Breast epithelium (tissue), 4 donors: ENCODE data around the gene PLEKHA6. TPM values are rescaled to one million over a fixed set of nuclear protein-coding genes. Genes with fewer than 3 reads are reported as not detected.

Experiments
- DNase-seq, 2 donors: peaks; one replicate each; pipeline ENCODE4 v3.0.0-alpha.2; 2019; ENCODE audit warnings: low spot score in 2 of 2
- H3K27ac ChIP-seq, 2 donors: fragments of 200-600 bp; sonication (generic) in 1 of 2; one replicate each; pipeline ENCODE4 v1.5.1; 2016 to 2019; ENCODE audit warnings: mild to moderate bottlenecking in 1 of 2
- H3K27me3 ChIP-seq, 2 donors: fragments of 200-600 bp; sonication (generic) in 1 of 2; one replicate each; pipeline versions ENCODE4 v1.5.1 to v1.6.0; 2017 to 2019; ENCODE audit warnings: control low read depth in 1 of 2, mild to moderate bottlenecking in 1 of 2
- H3K36me3 ChIP-seq: fragments of 200-600 bp; one replicate; pipeline ENCODE4 v1.5.1; 2019
- H3K4me1 ChIP-seq, 2 donors: fragments of 200-600 bp; sonication (generic); one replicate each; pipeline ENCODE4 v1.5.1; 2016 to 2019; ENCODE audit warnings: control low read depth in 1 of 2
- H3K4me3 ChIP-seq, 3 donors: fragments of 200-600 bp; sonication (generic); 1 replicate in 2 of 3; 2 replicates in 1 of 3; pipeline ENCODE4 v1.5.1; 2016 to 2019; ENCODE audit warnings: mild to moderate bottlenecking in 3 of 3, moderate library complexity in 2 of 3
- H3K9me3 ChIP-seq, 2 donors: fragments of 200-600 bp; sonication (generic) in 1 of 2; one replicate each; pipeline ENCODE4 v1.5.1; 2016 to 2019; ENCODE audit warnings: control low read depth in 1 of 2
- POLR2A ChIP-seq: fragments of 450-650 bp; IDR thresholded peaks from one replicate; pipeline ENCODE4 v1.6.1; 2016; ENCODE audit warnings: antibody characterized with exemption, mild to moderate bottlenecking, moderate library complexity
- POLR2AphosphoS5 ChIP-seq, 3 donors: sonication (generic); formaldehyde crosslinking; IDR thresholded peaks; one replicate each; pipeline ENCODE4 v1.6.1; 2017; ENCODE audit warnings: antibody characterized with exemption in 3 of 3
- intact Hi-C: fragments of 100-400 bp; cut with DNase I; formaldehyde crosslinking; loops from one replicate; pipeline ENCODE4 v1.15.1; 2023; ENCODE audit warnings: low total_unique reads
- total RNA-seq, 3 donors: library from RNA; depleted of rRNA; stranded (reverse); fragments of >200 nt; gene quantifications; one replicate each; pipeline ENCODE4 v1.1.0, GENCODE V29; 2016
- TF ChIP-seq, protein P1 (sequence below), 3 donors: fragments of 450-650 bp; IDR thresholded peaks; one replicate each; pipeline ENCODE4 v1.5.1; 2016 to 2017; ENCODE audit warnings: antibody characterized with exemption in 3 of 3, mild to moderate bottlenecking in 3 of 3, moderate library complexity in 3 of 3

PLEKHA6 gene
- total RNA-seq, 3 donors from 2014 or later = 1.4 to 34.0 (median 17.7) TPM

GRCh38 chr1:204181116-204181515, 178.6 kb downstream of the PLEKHA6 start:
- intact Hi-C loops = no loop called here
- no peak for TF ChIP-seq POLR2AphosphoS5 (IDR thresholded peaks at IDR 0.05)
- TF ChIP-seq POLR2A = no peak
- TF ChIP-seq, protein P1, sequence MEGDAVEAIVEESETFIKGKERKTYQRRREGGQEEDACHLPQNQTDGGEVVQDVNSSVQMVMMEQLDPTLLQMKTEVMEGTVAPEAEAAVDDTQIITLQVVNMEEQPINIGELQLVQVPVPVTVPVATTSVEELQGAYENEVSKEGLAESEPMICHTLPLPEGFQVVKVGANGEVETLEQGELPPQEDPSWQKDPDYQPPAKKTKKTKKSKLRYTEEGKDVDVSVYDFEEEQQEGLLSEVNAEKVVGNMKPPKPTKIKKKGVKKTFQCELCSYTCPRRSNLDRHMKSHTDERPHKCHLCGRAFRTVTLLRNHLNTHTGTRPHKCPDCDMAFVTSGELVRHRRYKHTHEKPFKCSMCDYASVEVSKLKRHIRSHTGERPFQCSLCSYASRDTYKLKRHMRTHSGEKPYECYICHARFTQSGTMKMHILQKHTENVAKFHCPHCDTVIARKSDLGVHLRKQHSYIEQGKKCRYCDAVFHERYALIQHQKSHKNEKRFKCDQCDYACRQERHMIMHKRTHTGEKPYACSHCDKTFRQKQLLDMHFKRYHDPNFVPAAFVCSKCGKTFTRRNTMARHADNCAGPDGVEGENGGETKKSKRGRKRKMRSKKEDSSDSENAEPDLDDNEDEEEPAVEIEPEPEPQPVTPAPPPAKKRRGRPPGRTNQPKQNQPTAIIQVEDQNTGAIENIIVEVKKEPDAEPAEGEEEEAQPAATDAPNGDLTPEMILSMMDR (IDR thresholded peaks at IDR 0.05) = no peak
- H3K4me1 ChIP-seq = no peaks in the 10 kb centered on the region
- H3K4me3 ChIP-seq = no peak overlapping the region
- no peak for DNase-seq
- H3K27me3 ChIP-seq = no peaks in the 10 kb centered on the region
- H3K27ac ChIP-seq = no peak overlapping the region
- H3K36me3 ChIP-seq = no peaks in the 10 kb centered on the region
- no peaks in the 10 kb centered on the region for H3K9me3 ChIP-seq

GRCh38 chr1:204180133-204180532, 179.6 kb downstream of the PLEKHA6 start:
- Histone ChIP-seq H3K4me1 (no peaks in the 10 kb centered on the region), H3K36me3 (no peaks in the 10 kb centered on the region), H3K27me3 (no peaks in the 10 kb centered on the region), H3K9me3 (no peaks in the 10 kb centered on the region), H3K4me3 (no peak overlapping the region), H3K27ac (no peak overlapping the region)
- TF ChIP-seq POLR2AphosphoS5 (IDR thresholded peaks at IDR 0.05) (no peak), POLR2A (no peak)
- TF ChIP-seq, protein P1 (IDR thresholded peaks at IDR 0.05) = no peak
- DNase-seq = no peak
- intact Hi-C loops = no loop called here

DNA sequence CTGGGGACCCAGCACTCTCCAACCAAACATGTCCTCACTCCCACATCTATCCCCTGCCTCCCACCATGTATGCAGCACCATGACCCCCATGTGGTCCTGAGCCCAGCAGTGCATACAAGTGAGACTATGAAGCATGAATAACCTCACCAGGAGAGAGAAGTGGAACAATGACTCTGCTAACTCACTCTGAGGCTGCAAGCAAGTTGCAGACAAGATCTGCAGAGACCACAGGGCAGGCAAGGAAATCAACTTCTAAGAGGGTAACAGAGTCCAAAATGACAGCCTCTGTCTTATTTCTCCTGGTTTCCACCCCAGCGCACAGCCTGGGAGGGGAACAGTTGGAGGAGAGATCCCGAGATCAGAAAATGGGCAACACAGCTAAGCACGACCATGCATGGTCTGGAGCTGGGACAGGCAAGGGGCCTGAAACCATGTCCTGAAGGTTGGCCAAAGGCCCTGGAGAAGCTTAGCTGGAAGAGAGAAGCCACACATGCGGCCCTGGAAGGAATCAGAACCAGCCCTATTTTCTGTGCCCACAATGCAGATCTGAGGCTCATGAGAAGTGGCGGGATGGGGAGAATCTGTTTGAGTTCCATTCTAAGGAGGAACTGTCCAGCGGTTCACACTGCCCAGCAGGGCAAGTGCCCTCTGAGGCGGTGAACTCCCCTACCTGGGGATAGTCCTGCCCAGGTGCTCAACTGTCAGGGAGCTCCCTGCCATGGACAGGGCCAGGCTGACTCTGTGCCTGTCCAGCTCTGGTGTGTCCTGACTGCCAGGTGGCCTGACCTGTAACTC, 181.0 kb downstream of the PLEKHA6 start:
- Histone ChIP-seq H3K4me1 (no peaks in the 10 kb centered on the region), H3K27ac (no peak overlapping the region), H3K27me3 (no peaks in the 10 kb centered on the region), H3K36me3 (no peaks in the 10 kb centered on the region), H3K9me3 (no peaks in the 10 kb centered on the region), H3K4me3 (no peak overlapping the region)
- TF ChIP-seq, protein P1 (IDR thresholded peaks at IDR 0.05) = no peak
- DNase-seq = no peak
- intact Hi-C loops = no loop called here

- intact Hi-C loops = no loop called here
- no peaks in the 10 kb centered on the region for H3K36me3 ChIP-seq
These were observed 182.6 kb downstream of the PLEKHA6 start for GRCh38 chr1:204177133-204177532.

GRCh38 chr1:204176049-204176448, 183.7 kb downstream of the PLEKHA6 start:
- H3K4me1 ChIP-seq = no peaks in the 10 kb centered on the region
- DNase-seq = no peak
- no peak overlapping the region for H3K4me3 ChIP-seq
- no peaks in the 10 kb centered on the region for H3K9me3 ChIP-seq
- TF ChIP-seq, protein P1 (IDR thresholded peaks at IDR 0.05) = no peak
- no peak for TF ChIP-seq POLR2A
- no peak for TF ChIP-seq POLR2AphosphoS5 (IDR thresholded peaks at IDR 0.05)
- intact Hi-C loops = no loop called here
- no peaks in the 10 kb centered on the region for H3K36me3 ChIP-seq
- no peaks in the 10 kb centered on the region for H3K27me3 ChIP-seq
- H3K27ac ChIP-seq = no peak overlapping the region

More at GRCh38 chr1:204177133-204177532, 182.6 kb downstream of the PLEKHA6 start:
- Histone ChIP-seq H3K9me3 (no peaks in the 10 kb centered on the region), H3K27me3 (no peaks in the 10 kb centered on the region), H3K4me1 (no peaks in the 10 kb centered on the region), H3K4me3 (no peak overlapping the region), H3K27ac (no peak overlapping the region)
- DNase-seq = no peak
- TF ChIP-seq, protein P1 (IDR thresholded peaks at IDR 0.05) = no peak
- TF ChIP-seq POLR2A (no peak), POLR2AphosphoS5 (IDR thresholded peaks at IDR 0.05) (no peak)
